Stomach (tissue), 9 donors: Measurements from ENCODE around the gene PTPN3. TPM values are rescaled to one million over a fixed set of nuclear protein-coding genes. Genes with fewer than 3 reads are reported as not detected.

Experiments used
- DNase-seq, 2 donors: peaks; one replicate each; pipeline versions ENCODE4 v3.0.0 to v3.0.0-alpha.2; 2013 to 2019
- H3K27ac ChIP-seq, 5 donors: fragments of 200-600 bp in 4 of 5; sonication (generic) in 4 of 5; one replicate each; pipeline ENCODE4 v1.5.1; 2013 to 2019; ENCODE audit warnings: mild to moderate bottlenecking in 1 of 5, moderate library complexity in 1 of 5
- H3K27me3 ChIP-seq, 3 donors: fragments of 200-600 bp; sonication (generic); one replicate each; pipeline ENCODE4 v1.5.1; 2017 to 2019; ENCODE audit warnings: mixed run types in 1 of 3
- H3K36me3 ChIP-seq, 4 donors: fragments of 200-600 bp; sonication (generic); 1 replicate in 3 of 4; 2 replicates in 1 of 4; pipeline ENCODE4 v1.5.1; 2016 to 2019
- H3K4me1 ChIP-seq, 4 donors: fragments of 200-600 bp; sonication (generic); one replicate each; pipeline ENCODE4 v1.5.1; 2016 to 2019
- H3K4me3 ChIP-seq, 4 donors: fragments of 200-600 bp; sonication (generic) in 3 of 4; one replicate each; pipeline ENCODE4 v1.5.1; 2016 to 2019; ENCODE audit warnings: mild to moderate bottlenecking in 1 of 4
- H3K9me3 ChIP-seq, 4 donors: fragments of 200-600 bp; sonication (generic); one replicate each; pipeline ENCODE4 v1.5.1; 2016 to 2019
- EP300 ChIP-seq: sonication (generic); formaldehyde crosslinking; IDR thresholded peaks from one replicate; pipeline ENCODE4 v1.6.1; 2017; ENCODE audit warnings: antibody characterized with exemption
- POLR2A ChIP-seq, 4 donors: fragments of 450-650 bp; IDR thresholded peaks; one replicate each; pipeline ENCODE4 v1.6.1; 2016; ENCODE audit warnings: antibody characterized with exemption in 4 of 4, control low read depth in 2 of 4, mild to moderate bottlenecking in 1 of 4, moderate library complexity in 1 of 4
- POLR2AphosphoS5 ChIP-seq, 3 donors: sonication (generic); formaldehyde crosslinking; IDR thresholded peaks; one replicate each; pipeline ENCODE4 v1.6.1; 2016; ENCODE audit warnings: antibody characterized with exemption in 3 of 3
- WGBS, 5 donors: extraction: QIAGEN DNeasy Blood & Tissue Kit in 3 of 5; methylation state at CpG; one replicate each; pipeline versions ENCODE4 v1.1.5 to v1.1.7; 2013 to 2018; 5-methylcytosine and 5-hydroxymethylcytosine counted together
- intact Hi-C: fragments of 100-400 bp; cut with DNase I; formaldehyde crosslinking; loops from one replicate; pipeline ENCODE4 v1.15.1; 2023; ENCODE audit warnings: low total_unique reads
- polyA plus RNA-seq, 3 donors: library from polyadenylated mRNA; stranded (reverse); fragments of 200-250 nt; gene quantifications; one replicate each; pipeline ENCODE4 v1.2.3, GENCODE V29; 2013
- total RNA-seq, 5 donors: library from RNA; depleted of rRNA; stranded (reverse); fragments of >200 nt; gene quantifications; one replicate each; pipeline versions ENCODE4 v1.1.0 to v1.2.3, GENCODE V29; 2014 to 2016
- TF ChIP-seq, protein P1 (sequence below), 7 experiments: fragments of 450-650 bp in 4 of 7; fragments of 200-600 bp in 3 of 7; sonication (generic) in 3 of 7; IDR thresholded peaks; one replicate each; pipeline ENCODE4 v1.5.1; 2016 to 2019; ENCODE audit warnings: antibody characterized with exemption in 7 of 7, control low read depth in 2 of 7, mild to moderate bottlenecking in 1 of 7
- donor health status: healthy with polysubstance abuse.
- donor health status: Bipolar disorder and iron deficiency.
- donor health status: healthy.

Gene PTPN3
- total and polyA plus RNA-seq, 8 donors = 4.7 to 16.7 (median 13.1) TPM

DNA sequence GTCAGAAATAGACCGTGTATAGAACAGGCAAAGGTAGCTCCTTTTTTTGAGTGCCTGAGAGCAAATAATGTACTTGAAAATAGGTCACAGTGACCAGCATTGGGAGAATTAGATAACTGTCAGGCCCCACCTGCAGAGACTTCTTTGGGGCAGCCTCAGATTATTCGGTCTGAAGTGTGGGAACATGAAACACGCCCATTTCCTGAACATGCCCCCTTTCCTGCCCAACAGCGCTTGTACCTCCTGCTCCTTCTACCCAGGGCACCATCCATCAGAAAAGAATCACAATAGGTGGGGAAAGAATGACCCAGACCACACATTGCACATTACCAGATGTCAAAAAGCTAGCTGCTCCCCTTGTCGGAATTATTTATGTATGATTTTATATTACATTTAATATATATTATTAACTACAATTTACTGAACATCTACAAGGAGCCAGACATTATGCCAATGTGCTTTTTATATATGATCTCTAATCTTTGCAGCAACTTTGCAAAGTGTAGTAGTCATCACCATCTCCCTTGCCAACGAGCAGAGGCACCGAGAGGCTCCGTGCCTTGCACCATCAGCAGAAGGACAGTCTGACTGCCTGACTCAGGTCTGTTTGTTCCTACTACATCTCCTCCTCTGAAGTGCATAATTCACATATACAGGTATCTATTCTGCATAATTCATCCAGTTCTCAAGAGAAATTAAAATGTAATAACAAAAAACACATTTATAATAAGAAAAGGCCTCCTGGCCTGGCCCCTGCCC lies 39.5 kb downstream of the PTPN3 start:
- WGBS, 5 donors = 57 to 70% (median 63%) methylated on average over 8 of the region's 8 CpGs
- H3K4me1 ChIP-seq = peaks cover 0 to 8% (median 1%) of the 10 kb centered on the region in 4 donors
- H3K27ac ChIP-seq = no peak overlapping the region
- no peak overlapping the region for H3K4me3 ChIP-seq
- no peak for TF ChIP-seq POLR2A (IDR thresholded peaks at IDR 0.05)
- TF ChIP-seq, protein P1, sequence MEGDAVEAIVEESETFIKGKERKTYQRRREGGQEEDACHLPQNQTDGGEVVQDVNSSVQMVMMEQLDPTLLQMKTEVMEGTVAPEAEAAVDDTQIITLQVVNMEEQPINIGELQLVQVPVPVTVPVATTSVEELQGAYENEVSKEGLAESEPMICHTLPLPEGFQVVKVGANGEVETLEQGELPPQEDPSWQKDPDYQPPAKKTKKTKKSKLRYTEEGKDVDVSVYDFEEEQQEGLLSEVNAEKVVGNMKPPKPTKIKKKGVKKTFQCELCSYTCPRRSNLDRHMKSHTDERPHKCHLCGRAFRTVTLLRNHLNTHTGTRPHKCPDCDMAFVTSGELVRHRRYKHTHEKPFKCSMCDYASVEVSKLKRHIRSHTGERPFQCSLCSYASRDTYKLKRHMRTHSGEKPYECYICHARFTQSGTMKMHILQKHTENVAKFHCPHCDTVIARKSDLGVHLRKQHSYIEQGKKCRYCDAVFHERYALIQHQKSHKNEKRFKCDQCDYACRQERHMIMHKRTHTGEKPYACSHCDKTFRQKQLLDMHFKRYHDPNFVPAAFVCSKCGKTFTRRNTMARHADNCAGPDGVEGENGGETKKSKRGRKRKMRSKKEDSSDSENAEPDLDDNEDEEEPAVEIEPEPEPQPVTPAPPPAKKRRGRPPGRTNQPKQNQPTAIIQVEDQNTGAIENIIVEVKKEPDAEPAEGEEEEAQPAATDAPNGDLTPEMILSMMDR (IDR thresholded peaks at IDR 0.05) = no peak
- TF ChIP-seq POLR2AphosphoS5 (IDR thresholded peaks at IDR 0.05) = no peak
- no peak for TF ChIP-seq EP300
- peaks cover 0 to 43% (median 20%) of the 10 kb centered on the region in 4 donors for H3K36me3 ChIP-seq
- H3K9me3 ChIP-seq = no peaks in the 10 kb centered on the region
- H3K27me3 ChIP-seq = no peaks in the 10 kb centered on the region
- intact Hi-C loops = no loop called here
- no peak for DNase-seq

DNA sequence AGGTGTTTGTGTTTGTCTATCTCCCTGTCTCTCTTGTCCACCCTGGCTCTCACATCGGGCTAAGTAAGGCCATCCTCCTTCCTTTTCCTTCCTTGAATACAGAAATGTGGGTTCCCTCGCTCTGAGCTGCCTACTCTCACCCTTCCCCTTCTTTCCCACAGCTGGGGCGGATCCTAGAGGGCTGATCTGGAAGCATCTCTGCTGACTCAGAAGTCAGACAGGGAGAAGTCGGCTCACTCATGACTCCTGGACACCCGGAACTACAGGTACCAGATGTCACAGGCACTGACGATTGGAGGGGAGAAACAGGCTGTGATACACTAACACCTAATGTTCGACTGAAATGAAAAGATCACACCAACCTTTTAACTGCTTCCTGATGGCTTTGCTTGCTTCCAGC lies 41.3 kb downstream of the PTPN3 start:
- Histone ChIP-seq H3K9me3 (no peaks in the 10 kb centered on the region), H3K27ac (no peak overlapping the region), H3K4me3 (no peak overlapping the region), H3K27me3 (no peaks in the 10 kb centered on the region), H3K36me3 (peaks cover 0 to 29% (median 14%) of the 10 kb centered on the region in 4 donors), H3K4me1 (peaks cover 0 to 17% (median 8%) of the 10 kb centered on the region in 4 donors)
- TF ChIP-seq POLR2A (IDR thresholded peaks at IDR 0.05) = no peak
- TF ChIP-seq EP300 = no peak
- TF ChIP-seq, protein P1 (IDR thresholded peaks at IDR 0.05) = no peak
- no peak for TF ChIP-seq POLR2AphosphoS5 (IDR thresholded peaks at IDR 0.05)
- WGBS, 5 donors = 83 to 89% (median 86%) methylated on average over 7 of the region's 7 CpGs
- intact Hi-C loops = no loop called here
- no peak for DNase-seq

DNA sequence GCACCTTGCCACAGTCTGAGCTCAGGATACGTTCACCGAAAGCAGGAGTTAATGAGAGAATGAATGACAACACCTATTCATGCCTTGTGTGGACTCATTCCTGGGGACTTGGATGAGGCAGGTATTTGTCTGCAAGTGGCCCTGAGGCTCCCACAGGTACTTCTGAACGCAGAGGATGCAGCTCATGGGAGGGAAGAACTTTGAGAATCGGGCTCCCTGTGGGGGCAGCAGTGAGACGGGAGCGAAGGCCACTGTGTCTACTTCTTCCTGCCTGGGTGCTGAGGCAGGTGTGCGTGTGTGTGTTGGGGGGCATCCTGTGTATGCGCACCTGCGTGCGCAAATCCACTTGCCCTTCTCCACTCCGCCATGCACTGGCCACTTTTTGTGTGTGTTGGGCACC lies 42.2 kb downstream of the PTPN3 start:
- TF ChIP-seq POLR2A (IDR thresholded peaks at IDR 0.05) (no peak), EP300 (no peak), POLR2AphosphoS5 (IDR thresholded peaks at IDR 0.05) (no peak)
- TF ChIP-seq, protein P1 (IDR thresholded peaks at IDR 0.05) = no peak
- H3K27me3 ChIP-seq = no peaks in the 10 kb centered on the region
- H3K9me3 ChIP-seq = no peaks in the 10 kb centered on the region
- intact Hi-C loops = no loop called here
- H3K4me3 ChIP-seq = no peak overlapping the region
- H3K4me1 ChIP-seq = peaks cover 0 to 17% (median 8%) of the 10 kb centered on the region in 4 donors
- DNase-seq = no peak
- WGBS, 5 donors = 73 to 85% (median 82%) methylated on average over 11 of the region's 11 CpGs
- peaks cover 0 to 20% (median 14%) of the 10 kb centered on the region in 4 donors for H3K36me3 ChIP-seq
- no peak overlapping the region for H3K27ac ChIP-seq

DNA sequence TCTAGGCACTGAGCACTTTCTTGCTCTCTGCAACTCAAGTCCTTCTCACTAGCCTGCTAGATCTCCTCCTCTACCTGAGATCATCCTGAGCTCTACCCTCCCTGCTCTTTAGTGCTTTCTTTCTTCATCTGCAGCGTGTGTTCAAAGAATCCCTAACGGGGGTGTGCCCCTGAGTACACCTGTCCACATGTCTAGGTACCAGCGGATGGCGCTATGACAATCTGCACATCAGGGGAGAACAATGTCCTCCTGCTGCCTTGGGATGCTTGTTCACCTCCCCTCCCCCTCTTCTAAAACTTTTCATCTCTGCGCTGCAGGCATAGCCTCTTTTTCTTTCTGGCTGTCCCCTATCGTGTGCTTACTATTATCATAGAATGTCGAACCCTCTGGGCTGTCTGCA lies 42.7 kb downstream of the PTPN3 start:
- H3K4me1 ChIP-seq = peaks cover 0 to 17% (median 8%) of the 10 kb centered on the region in 4 donors
- peaks cover 0 to 19% (median 14%) of the 10 kb centered on the region in 4 donors for H3K36me3 ChIP-seq
- no peak overlapping the region for H3K4me3 ChIP-seq
- DNase-seq = no peak
- 78 to 85% (median 81%) methylated on average over 7 of the region's 7 CpGs for whole genome bisulfite sequencing, 5 donors
- H3K9me3 ChIP-seq = no peaks in the 10 kb centered on the region
- H3K27ac ChIP-seq = no peak overlapping the region
- TF ChIP-seq POLR2AphosphoS5 (IDR thresholded peaks at IDR 0.05) = no peak
- TF ChIP-seq, protein P1 (IDR thresholded peaks at IDR 0.05) = no peak
- intact Hi-C loops = no loop called here
- H3K27me3 ChIP-seq = no peaks in the 10 kb centered on the region
